HG03378 (cell line): ENCODE results near the gene PRKCE.
"Not testable (repeated sequence)": the region's sequence is repeated elsewhere in the genome, so short reads cannot be mapped to it uniquely, and the experiment has no call there.

Experiments
- ATAC-seq: cut with Tn5 transposase; IDR thresholded peaks from one replicate; pipeline ENCODE4 v1.9.1; 2021; ENCODE audit warnings: mild to moderate bottlenecking, moderate library complexity; ENCODE audit not compliant: unreplicated experiment

Gene PRKCE

GRCh38 chr2:45852450-45853150, 201.1 kb downstream of the PRKCE start:
- ATAC-seq: peak; percentile 73

DNA sequence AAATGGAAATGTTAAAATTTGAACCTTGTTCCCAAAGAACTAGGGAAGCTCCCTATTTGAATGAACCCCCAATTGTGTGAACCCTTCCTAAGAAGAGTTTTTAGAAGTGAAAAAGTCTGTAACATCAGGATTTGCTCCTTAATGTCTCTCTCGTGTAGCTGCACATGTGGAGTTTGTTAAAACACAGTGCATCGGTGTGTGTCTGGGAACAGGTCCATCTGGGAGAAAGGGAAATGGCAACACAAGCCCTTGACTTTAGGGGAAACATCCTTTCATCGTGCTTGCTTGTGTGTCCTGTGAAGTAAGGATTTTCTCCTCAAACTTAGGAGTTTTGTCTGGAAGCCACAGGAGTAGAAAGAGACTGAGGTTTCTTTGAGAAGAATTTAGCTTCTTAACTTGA, 203.9 kb downstream of the PRKCE start:
- ATAC-seq: no peak

GRCh38 chr2:45856391-45857274, 205.2 kb downstream of the PRKCE start:
- ATAC-seq: no peak

GRCh38 chr2:45857275-45857609, 205.8 kb downstream of the PRKCE start:
- no peak for ATAC-seq

DNA sequence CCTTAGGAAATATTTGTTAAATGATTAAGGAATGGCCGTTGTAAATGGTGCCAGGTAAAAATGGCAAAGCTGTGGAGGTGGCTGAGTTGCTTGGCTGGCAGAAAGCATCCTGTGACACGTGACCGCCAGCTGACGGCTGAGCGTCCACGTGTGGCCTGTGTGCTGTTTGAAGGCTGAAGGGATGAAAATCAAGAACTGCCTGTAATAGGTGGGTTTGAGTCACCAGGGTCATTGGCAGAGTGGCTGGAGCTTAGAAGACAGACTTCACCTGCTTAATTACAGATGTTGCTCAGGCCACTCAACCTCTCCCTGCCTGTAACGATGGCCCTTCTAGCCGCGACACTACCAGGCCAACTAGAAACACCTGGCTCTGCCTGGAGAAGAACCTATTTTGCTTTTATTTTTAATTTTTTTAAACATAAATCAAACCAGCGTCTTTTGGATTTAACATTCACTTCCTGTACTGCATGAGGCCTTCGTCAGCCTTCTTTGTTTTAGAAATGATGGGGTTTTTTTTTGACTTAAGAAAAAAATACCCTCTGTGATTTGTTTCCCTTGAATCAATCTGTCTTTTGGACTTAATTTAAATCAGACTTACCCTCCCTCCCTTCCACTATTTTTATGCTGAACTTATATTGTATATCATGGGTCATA, 206.5 kb downstream of the PRKCE start:
- ATAC-seq: no peak

- not testable (repeated sequence) for ATAC-seq
These were observed 207.4 kb downstream of the PRKCE start for GRCh38 chr2:45858872-45859271.

- ATAC-seq: no peak
These were observed 208.2 kb downstream of the PRKCE start for GRCh38 chr2:45859682-45860081.

GRCh38 chr2:45860136-45861121, 209.0 kb downstream of the PRKCE start:
- ATAC-seq: no peak

DNA sequence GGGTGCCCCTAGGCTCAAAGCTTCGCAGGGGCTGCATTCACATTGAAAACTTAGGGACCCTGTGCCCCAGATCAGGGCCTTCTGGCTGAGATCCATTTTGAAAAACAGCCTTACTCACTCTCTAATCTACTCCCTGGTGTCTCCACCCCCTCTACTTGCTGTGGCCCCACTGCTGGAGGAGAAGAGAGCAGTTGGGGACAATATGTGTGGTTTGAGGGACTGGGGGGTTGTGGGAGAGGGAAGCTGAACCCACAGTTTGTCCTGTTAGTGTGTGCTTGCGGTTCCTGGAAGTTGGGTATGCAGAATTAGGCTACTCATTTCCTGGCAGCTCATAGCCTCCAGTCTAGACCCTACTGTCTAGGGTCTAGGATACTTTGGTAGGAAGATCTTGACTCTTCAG, 211.4 kb downstream of the PRKCE start:
- ATAC-seq: no peak

GRCh38 chr2:45864121-45864520, 212.6 kb downstream of the PRKCE start:
- no peak for ATAC-seq

DNA sequence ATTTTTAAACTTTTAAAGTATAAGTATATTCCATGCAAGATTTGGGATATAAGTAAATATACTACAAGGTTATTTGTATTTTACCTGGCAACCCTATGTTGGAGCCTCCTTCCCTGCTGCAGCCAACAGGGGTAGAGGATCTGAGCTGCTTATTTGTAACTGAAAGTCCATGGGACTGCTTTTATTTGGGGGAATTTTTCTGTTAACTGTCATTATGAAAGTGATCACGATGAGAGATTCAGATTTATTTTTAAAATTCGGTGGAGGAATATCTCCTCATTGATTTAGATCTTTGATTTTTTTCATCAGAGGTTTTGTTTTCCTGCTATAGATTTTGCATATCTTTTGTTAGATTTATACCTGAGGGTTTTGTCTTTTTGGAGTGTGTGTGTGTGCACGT, 215.9 kb downstream of the PRKCE start:
- ATAC-seq: no peak

GRCh38 chr2:45867800-45868199, 216.3 kb downstream of the PRKCE start:
- ATAC-seq: no peak

DNA sequence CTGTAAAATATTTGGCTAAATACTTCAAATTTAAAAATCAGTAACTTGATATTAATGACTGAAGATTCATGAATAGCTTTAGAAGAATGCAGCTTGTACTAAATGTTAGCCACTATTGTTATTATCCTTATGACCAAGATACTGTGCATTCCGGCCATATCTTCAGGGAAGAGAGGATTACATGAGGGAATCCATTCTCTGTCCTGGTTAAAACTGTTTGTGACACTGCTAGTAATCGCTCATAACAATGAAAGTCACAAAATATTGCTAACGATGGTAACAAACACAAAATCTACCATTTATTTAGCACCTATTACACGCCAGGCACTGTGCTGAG, 217.7 kb downstream of the PRKCE start:
- no peak for ATAC-seq

- no peak for ATAC-seq
These were observed 219.6 kb downstream of the PRKCE start for GRCh38 chr2:45871025-45871424.

GRCh38 chr2:45871541-45871940, 220.1 kb downstream of the PRKCE start:
- no peak for ATAC-seq

DNA sequence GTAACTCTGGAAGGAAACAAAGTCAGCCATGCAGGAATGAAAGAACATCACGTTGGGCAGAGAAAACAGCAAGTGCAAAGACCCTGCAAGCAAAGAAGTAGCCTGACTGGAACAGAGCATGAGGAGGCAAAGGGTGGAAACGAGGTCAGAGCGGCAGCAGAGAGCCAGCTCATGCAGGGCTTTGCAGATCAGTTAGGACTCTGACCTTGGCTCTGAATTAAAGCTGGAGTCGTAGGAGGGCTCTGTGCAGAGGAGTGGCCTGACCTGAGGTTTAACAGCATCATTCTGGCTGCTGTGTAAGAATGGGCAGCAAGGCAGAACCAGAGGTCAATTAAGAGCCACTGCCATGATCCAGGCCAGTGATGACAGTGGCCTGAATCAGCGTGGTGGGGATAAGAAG, 220.7 kb downstream of the PRKCE start:
- no peak for ATAC-seq

GRCh38 chr2:45874344-45874743, 222.9 kb downstream of the PRKCE start:
- ATAC-seq: no peak

GRCh38 chr2:45876611-45877010, 225.1 kb downstream of the PRKCE start:
- ATAC-seq: no peak

DNA sequence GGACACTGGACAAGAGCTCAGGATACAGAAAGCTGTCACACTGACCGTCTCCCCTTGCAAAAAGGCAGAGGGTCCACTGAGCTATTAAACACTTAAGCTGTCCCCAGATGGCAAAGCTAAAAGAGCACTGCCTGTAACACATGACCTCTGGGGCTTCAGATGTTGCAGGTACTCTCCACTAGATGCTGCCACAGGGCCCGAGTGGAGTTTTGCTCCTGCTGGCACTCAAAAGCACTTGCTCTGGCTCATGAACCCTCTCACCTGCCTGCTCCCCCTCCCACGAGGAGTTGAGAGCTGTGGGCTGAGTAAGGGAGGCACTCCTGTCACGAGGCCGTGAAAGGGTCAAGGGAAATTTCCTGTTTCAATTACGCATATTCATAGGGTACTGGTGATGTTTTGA, 227.9 kb downstream of the PRKCE start:
- ATAC-seq: no peak

DNA sequence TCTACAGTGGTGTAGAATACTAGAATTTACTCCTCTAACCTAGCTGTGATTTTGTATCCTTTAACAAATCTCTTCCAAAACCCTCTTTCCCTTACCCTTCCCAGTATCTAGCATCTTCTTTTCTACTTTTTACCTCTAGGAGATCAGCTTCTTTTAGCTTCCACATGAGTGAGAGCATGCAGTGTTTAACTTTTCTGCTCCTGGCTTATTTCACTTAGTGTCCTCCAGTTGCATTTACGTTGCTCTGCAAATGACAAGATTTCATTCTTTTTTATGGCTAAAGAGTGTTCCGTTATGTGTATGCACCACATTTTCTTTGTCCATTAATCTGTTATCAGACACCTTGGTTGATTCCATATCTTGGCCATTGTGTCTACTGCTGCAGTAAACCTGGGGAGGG, 228.5 kb downstream of the PRKCE start:
- ATAC-seq: no peak
